IMR-90 (cell line): ENCODE data around the gene RUNX3. TPM values are rescaled to one million over a fixed set of nuclear protein-coding genes. Genes with fewer than 3 reads are reported as not detected.
A peak's percentile ranks its signal among the peaks of the same experiment; 100 is the strongest.

Experiments used
- ATAC-seq: fragments of 200-7000 bp; cut with Tn5 transposase; 2 replicates; pipeline ENCODE4 v1.9.1; 2020; ENCODE audit warnings: low read depth, mild to moderate bottlenecking, moderate library complexity
- BruUV-seq: library from RNA; stranded (reverse); fragments of 400-500 nt; replicated peaks from 2 replicates; lab custom pipeline; 2021; lab: Mats Ljungman, UMichigan
- CTCF ChIA-PET: fragments of 300-600 bp; formaldehyde crosslinking; extraction: SDS; loops from one replicate; lab custom pipeline; 2021; ENCODE audit warnings: antibody characterized with exemption; lab: Yijun Ruan, JAX
- POLR2A ChIA-PET: fragments of 300-600 bp; sonication (Branson Sonifier 250); formaldehyde crosslinking; loops from one replicate; lab custom pipeline; 2022; ENCODE audit warnings: antibody characterized with exemption; ENCODE audit not compliant: unreplicated experiment; lab: Charles Lee
- DNase-seq: peaks from one replicate; pipeline ENCODE4 v3.0.0; 2013
- H2AFZ ChIP-seq: replicated peaks from 2 replicates; pipeline ENCODE3; 2013; ENCODE audit warnings: low read length, mild to moderate bottlenecking; ENCODE audit not compliant: poor library complexity
- H2AK5ac ChIP-seq: 2 replicates; pipeline ENCODE4 v1.6.1; 2013; ENCODE audit warnings: low read depth, low read length, inconsistent platforms
- H2AK9ac ChIP-seq: replicated peaks from 2 replicates; pipeline ENCODE3; 2013; ENCODE audit warnings: mild to moderate bottlenecking, low read depth, low read length, moderate library complexity; ENCODE audit not compliant: poor library complexity
- H2BK120ac ChIP-seq: 2 replicates; pipeline ENCODE4 v1.6.1; 2013; ENCODE audit warnings: low read depth, low read length, inconsistent platforms
- H2BK15ac ChIP-seq: 3 replicates; pipeline ENCODE4 v1.6.1; 2013; ENCODE audit warnings: low read depth, low read length, inconsistent platforms
- H2BK20ac ChIP-seq: 2 replicates; pipeline ENCODE4 v1.6.1; 2013; ENCODE audit warnings: low read depth, mild to moderate bottlenecking, inconsistent platforms, low read length, moderate library complexity
- H2BK5ac ChIP-seq: 2 replicates; pipeline ENCODE4 v1.6.1; 2013; ENCODE audit warnings: mild to moderate bottlenecking, low read depth, low read length, inconsistent platforms; ENCODE audit not compliant: poor library complexity, severe bottlenecking
- H3K14ac ChIP-seq: replicated peaks from 2 replicates; pipeline ENCODE4 v1.6.1; 2013; ENCODE audit warnings: low read depth, low read length, inconsistent platforms
- H3K18ac ChIP-seq: 2 replicates; pipeline ENCODE4 v1.6.1; 2013; ENCODE audit warnings: low read depth, low read length, control low read depth
- H3K23ac ChIP-seq: 2 replicates; pipeline ENCODE4 v1.6.1; 2013; ENCODE audit warnings: low read depth, low read length, inconsistent platforms
- H3K27ac ChIP-seq: 2 replicates; pipeline ENCODE4 v1.5.1; 2013; ENCODE audit warnings: mild to moderate bottlenecking, control low read depth, low read length; ENCODE audit not compliant: insufficient read depth
- H3K27me3 ChIP-seq: 2 replicates; pipeline ENCODE4 v1.6.1; 2013; ENCODE audit warnings: low read length; ENCODE audit not compliant: control insufficient read depth, insufficient read depth
- H3K36me3 ChIP-seq: 2 replicates; pipeline ENCODE4 v1.6.1; 2013; ENCODE audit warnings: low read length, mixed read lengths; ENCODE audit not compliant: control insufficient read depth, insufficient read depth
- H3K4ac ChIP-seq: 2 replicates; pipeline ENCODE4 v1.6.1; 2013; ENCODE audit warnings: low read depth, low read length, inconsistent platforms
- H3K4me1 ChIP-seq: 2 replicates; pipeline ENCODE4 v1.6.1; 2013; ENCODE audit warnings: low read length, mixed read lengths; ENCODE audit not compliant: control insufficient read depth, insufficient read depth
- H3K4me2 ChIP-seq: 2 replicates; pipeline ENCODE4 v1.6.1; 2013; ENCODE audit warnings: low read depth, mild to moderate bottlenecking, control low read depth, low read length, moderate library complexity
- H3K4me3 ChIP-seq: 2 replicates; pipeline ENCODE4 v1.5.1; 2013; ENCODE audit warnings: low read depth, mild to moderate bottlenecking, control low read depth, low read length, moderate library complexity; ENCODE audit not compliant: insufficient read depth
- H3K56ac ChIP-seq: 2 replicates; pipeline ENCODE4 v1.6.1; 2013; ENCODE audit warnings: low read length, inconsistent platforms; ENCODE audit not compliant: insufficient read depth; ENCODE audit errors: extremely low read depth
- H3K79me1 ChIP-seq, 2 experiments: 2 replicates each; pipeline ENCODE4 v1.6.1; 2013; ENCODE audit warnings: low read length in 2 of 2, inconsistent platforms in 1 of 2, low read depth in 1 of 2
- H3K9ac ChIP-seq: 2 replicates; pipeline ENCODE4 v1.6.1; 2013; ENCODE audit warnings: low read depth, low read length, control low read depth
- H3K9me1 ChIP-seq: 2 replicates; pipeline ENCODE4 v1.6.1; 2013; ENCODE audit warnings: low read length, inconsistent platforms; ENCODE audit not compliant: insufficient read depth
- H3K9me3 ChIP-seq: 2 replicates; pipeline ENCODE4 v1.6.1; 2013; ENCODE audit warnings: low read length; ENCODE audit not compliant: control insufficient read depth, insufficient read depth
- H4K20me1 ChIP-seq: 2 replicates; pipeline ENCODE4 v1.6.1; 2013; ENCODE audit warnings: low read length, inconsistent platforms; ENCODE audit not compliant: insufficient read depth
- H4K5ac ChIP-seq: 2 replicates; pipeline ENCODE4 v1.6.1; 2013; ENCODE audit warnings: mild to moderate bottlenecking, low read depth, low read length, control low read depth
- H4K8ac ChIP-seq, 2 experiments: 2 replicates each; pipeline ENCODE4 v1.6.1; 2013; ENCODE audit warnings: low read depth in 2 of 2, low read length in 2 of 2, control low read depth in 1 of 2, inconsistent platforms in 1 of 2
- H4K91ac ChIP-seq: 2 replicates; pipeline ENCODE4 v1.6.1; 2013; ENCODE audit warnings: low read depth, low read length, inconsistent platforms; ENCODE audit not compliant: insufficient read depth
- BHLHE40 ChIP-seq: fragments of 150-350 bp; IDR thresholded peaks from 2 replicates; pipeline ENCODE4 v1.6.1; 2016; ENCODE audit warnings: mild to moderate bottlenecking, low read depth, low read length
- MAFK ChIP-seq: IDR thresholded peaks from 2 replicates; pipeline ENCODE4 v1.6.1; 2012; ENCODE audit warnings: low read depth, low read length, improper control_type of control experiment
- MXI1 ChIP-seq: IDR thresholded peaks from 2 replicates; pipeline ENCODE4 v1.6.1; 2012; ENCODE audit warnings: low read depth, mild to moderate bottlenecking, low read length, moderate library complexity, borderline replicate concordance
- WGBS, 2 experiments: methylation state at CpG; one replicate each; pipeline versions ENCODE4 v1.1.5 to v1.1.7; 2013; ENCODE audit warnings: missing lambda C conversion rate in 2 of 2; ENCODE audit not compliant: insufficient read length in 1 of 2; ENCODE audit errors: extremely low coverage in 2 of 2; 5-methylcytosine and 5-hydroxymethylcytosine counted together
- dilution Hi-C: fragments of 300-500 bp; cut with HindIII; formaldehyde crosslinking; loops from one replicate; pipeline ENCODE4 v1.14.3; 2018; ENCODE audit warnings: low sequenced_read_pairs; ENCODE audit not compliant: unreplicated experiment
- in situ Hi-C: fragments of 300-500 bp; cut with MboI; formaldehyde crosslinking; loops from 3 replicates; pipeline ENCODE4 v1.14.3; 2019; ENCODE audit warnings: low sequenced_read_pairs, inconsistent platforms, mixed read lengths
- intact Hi-C: fragments of 100-400 bp; cut with micrococcal nuclease; formaldehyde crosslinking; loops from 2 replicates; pipeline ENCODE4 v1.10.0; 2022
- polyA plus RNA-seq, 3 experiments: library from polyadenylated mRNA; depleted of rRNA; stranded (reverse); fragments of >200 nt; gene quantifications; 2 replicates each; pipeline ENCODE4 v1.2.3, GENCODE V29; 2012; ENCODE audit warnings: low replicate concordance in 1 of 3
- total RNA-seq: library from RNA; depleted of rRNA; stranded (reverse); fragments of >200 nt; gene quantifications from 2 replicates; pipeline ENCODE4 v1.2.3, GENCODE V29; 2012

The RUNX3 gene
- total and polyA plus RNA-seq, 2 of the 4 experiments (the other 2 are of a cell fraction) = 0.07 TPM; not detected in 1

- TF ChIP-seq BHLHE40 (no peak), MXI1 (no peak), MAFK (no peak)
- no peak overlapping the region for H3K9ac ChIP-seq
- H3K9me1 ChIP-seq = peaks cover 16% of the 10 kb centered on the region
- ChIA-PET POLR2A (no interaction called here), CTCF (interaction anchor here (0.6 to 1.3 kb wide), 2 partner anchors 70 to 134 kb away, joined by 3 to 5 read pairs; no protein-coding TSS in a partner anchor)
- H3K36me3 ChIP-seq = no peaks in the 10 kb centered on the region
- ATAC-seq (no peak), DNase-seq (no peak)
- peak overlapping the region; percentile 64; the same call in 1 of the 2 replicates for H4K5ac ChIP-seq
- peak overlapping the region; percentile 34 for H3K4ac ChIP-seq
- no peak overlapping the region for H2AFZ ChIP-seq
- H3K4me1 ChIP-seq = peaks cover 21% of the 10 kb centered on the region
- no peak overlapping the region for H2AK9ac ChIP-seq
- H3K4me2 ChIP-seq = no peak overlapping the region
- H3K14ac ChIP-seq = peak overlapping the region; percentile 44
- dilution Hi-C loops (no loop called here), intact Hi-C loops (no loop called here), in situ Hi-C loops (no loop called here)
- H4K91ac ChIP-seq = peak overlapping the region; percentile 79
- H3K18ac ChIP-seq = peak overlapping the region; percentile 16; the same call in 1 of the 2 replicates
- peak overlapping the region; percentile 66; the same call in 1 of the 2 replicates for H2AK5ac ChIP-seq
- H3K56ac ChIP-seq = no peak overlapping the region
- no peaks in the 10 kb centered on the region for H3K9me3 ChIP-seq
- H2BK120ac ChIP-seq = peak overlapping the region; percentile 60
- no peak overlapping the region for H2BK5ac ChIP-seq
- peaks cover 8% of the 10 kb centered on the region; the same call in 1 of the 2 replicates for H3K27me3 ChIP-seq
- H2BK15ac ChIP-seq = peak overlapping the region; percentile 27
- no TSS peak for BruUV-seq
- H4K8ac ChIP-seq = 0 out of 4 replicates have a peak overlapping the region, but pooled peaks have one; percentile 2 to 15
- H2BK20ac ChIP-seq = peak overlapping the region; percentile 63
- H4K20me1 ChIP-seq = no peaks in the 10 kb centered on the region
- H3K4me3 ChIP-seq = no peak overlapping the region
- no CpG with 5 or more reads among the region's 3 CpGs for WGBS, 2 experiments
- no peak overlapping the region; the same call in 1 of the 2 replicates for H3K27ac ChIP-seq
- 0 out of 4 replicates have a peak, but pooled peaks cover 0 to 3% of the 10 kb centered on the region in 2 experiments for H3K79me1 ChIP-seq
- no peak overlapping the region for H3K23ac ChIP-seq
Measured at GRCh38 chr1:24967555-24967954, 37.5 kb upstream of the RUNX3 start.
